Measurements from ENCODE around the gene DCPS.

- TF ChIP-seq CTCF (conservative IDR thresholded peaks at IDR 0.05 in 1 of 2, IDR thresholded peaks at IDR 0.05 in 1 of 2; ENCODE audit: extremely low read depth in 1 of 2, insufficient read depth in 1 of 2, low read depth in 1 of 2, low read length in 2 of 2) (no peak), EZH2 (IDR thresholded peaks at IDR 0.05; ENCODE audit: borderline replicate concordance, low read length) (no peak)
Measured at GRCh38 chr11:126346586-126346940, 42.7 kb downstream of the DCPS start.

All from mammary epithelial cell (primary cell).